ENCODE measurements around the gene CUL5. TPM values are rescaled to one million over a fixed set of nuclear protein-coding genes. Genes with fewer than 3 reads are reported as not detected.
"Not testable (repeated sequence)": the region's sequence is repeated elsewhere in the genome, so short reads cannot be mapped to it uniquely, and the experiment has no call there.

Gene CUL5
- polyA plus RNA-seq, 1 donor (not counting 4 experiments of a cell fraction or from before 2014, with no cell fraction given): 15.1 TPM

DNA sequence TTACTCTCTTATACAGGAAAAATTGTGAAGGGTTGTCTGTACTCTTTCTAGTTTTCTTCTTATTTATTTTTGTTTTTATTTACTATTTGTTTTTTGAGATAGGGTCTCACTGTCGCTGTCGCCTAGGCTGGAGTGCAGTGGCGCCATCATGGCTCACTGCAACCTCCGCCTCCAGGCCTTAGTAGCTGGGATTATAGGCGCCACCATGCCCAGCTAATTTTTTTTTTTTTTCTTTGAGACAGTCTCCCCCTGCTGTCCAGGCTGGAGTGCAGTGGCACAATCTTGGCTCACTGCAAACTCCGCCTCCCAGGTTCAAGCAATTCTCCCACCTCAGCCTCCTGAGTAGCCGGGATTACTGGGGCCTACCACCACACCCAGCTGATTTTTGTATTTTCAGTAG lies 18.4 kb downstream of the CUL5 start:
- Histone ChIP-seq H3K27me3 (ENCODE audit: control insufficient read depth, extremely low read depth, insufficient read depth, low read length) (no peaks in the 10 kb centered on the region), H4K20me1 (ENCODE audit: control insufficient read depth, extremely low read depth, insufficient read depth, low read length) (no peaks in the 10 kb centered on the region), H3K9me3 (ENCODE audit: control insufficient read depth, low read depth, low read length) (no peaks in the 10 kb centered on the region), H3K27ac (ENCODE audit: control insufficient read depth, insufficient read depth, low read length) (no peak overlapping the region), H2AFZ (ENCODE audit: control insufficient read depth, low read length) (no peak overlapping the region), H3K4me2 (ENCODE audit: control insufficient read depth, extremely low read depth, insufficient read depth, low read depth, low read length) (no peak overlapping the region), H3K9me1 (ENCODE audit: control insufficient read depth, extremely low read depth, insufficient read depth, low read length) (no peaks in the 10 kb centered on the region), H3K36me3 (ENCODE audit: control insufficient read depth in 2 of 2, extremely low read depth in 1 of 2, insufficient read depth in 2 of 2, low read length in 2 of 2) (no peaks in the 10 kb centered on the region), H3K4me1 (ENCODE audit: control insufficient read depth, extremely low read depth, insufficient read depth, low read length) (no peaks in the 10 kb centered on the region), H3K9ac (ENCODE audit: control insufficient read depth, extremely low read depth, insufficient read depth, low read length) (no peak overlapping the region), H3K4me3 (ENCODE audit: control insufficient read depth in 2 of 3, extremely low read depth in 1 of 3, insufficient read depth in 2 of 3, low read depth in 1 of 3, low read length in 3 of 3) (no peak overlapping the region), H3K79me2 (ENCODE audit: control insufficient read depth, insufficient read depth, low read length) (peaks cover 93% of the 10 kb centered on the region)
- TF ChIP-seq, protein P1, sequence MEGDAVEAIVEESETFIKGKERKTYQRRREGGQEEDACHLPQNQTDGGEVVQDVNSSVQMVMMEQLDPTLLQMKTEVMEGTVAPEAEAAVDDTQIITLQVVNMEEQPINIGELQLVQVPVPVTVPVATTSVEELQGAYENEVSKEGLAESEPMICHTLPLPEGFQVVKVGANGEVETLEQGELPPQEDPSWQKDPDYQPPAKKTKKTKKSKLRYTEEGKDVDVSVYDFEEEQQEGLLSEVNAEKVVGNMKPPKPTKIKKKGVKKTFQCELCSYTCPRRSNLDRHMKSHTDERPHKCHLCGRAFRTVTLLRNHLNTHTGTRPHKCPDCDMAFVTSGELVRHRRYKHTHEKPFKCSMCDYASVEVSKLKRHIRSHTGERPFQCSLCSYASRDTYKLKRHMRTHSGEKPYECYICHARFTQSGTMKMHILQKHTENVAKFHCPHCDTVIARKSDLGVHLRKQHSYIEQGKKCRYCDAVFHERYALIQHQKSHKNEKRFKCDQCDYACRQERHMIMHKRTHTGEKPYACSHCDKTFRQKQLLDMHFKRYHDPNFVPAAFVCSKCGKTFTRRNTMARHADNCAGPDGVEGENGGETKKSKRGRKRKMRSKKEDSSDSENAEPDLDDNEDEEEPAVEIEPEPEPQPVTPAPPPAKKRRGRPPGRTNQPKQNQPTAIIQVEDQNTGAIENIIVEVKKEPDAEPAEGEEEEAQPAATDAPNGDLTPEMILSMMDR (optimal IDR thresholded peaks at IDR 0.05 in 1 of 3, IDR thresholded peaks at IDR 0.05 in 1 of 3, conservative IDR thresholded peaks at IDR 0.05 in 1 of 3; ENCODE audit: extremely low read depth in 1 of 3, insufficient read depth in 2 of 3, low read length in 3 of 3): no peak
- TF ChIP-seq EZH2 (IDR thresholded peaks at IDR 0.05; ENCODE audit: low read length): no peak
- dilution Hi-C loops (cut with MboI; ENCODE audit: extremely low pct_ligation_motif_present, low sequenced_read_pairs): no loop called here
- no peak for FAIRE-seq
- no peak for DNase-seq (ENCODE audit: low read depth, low spot score)

DNA sequence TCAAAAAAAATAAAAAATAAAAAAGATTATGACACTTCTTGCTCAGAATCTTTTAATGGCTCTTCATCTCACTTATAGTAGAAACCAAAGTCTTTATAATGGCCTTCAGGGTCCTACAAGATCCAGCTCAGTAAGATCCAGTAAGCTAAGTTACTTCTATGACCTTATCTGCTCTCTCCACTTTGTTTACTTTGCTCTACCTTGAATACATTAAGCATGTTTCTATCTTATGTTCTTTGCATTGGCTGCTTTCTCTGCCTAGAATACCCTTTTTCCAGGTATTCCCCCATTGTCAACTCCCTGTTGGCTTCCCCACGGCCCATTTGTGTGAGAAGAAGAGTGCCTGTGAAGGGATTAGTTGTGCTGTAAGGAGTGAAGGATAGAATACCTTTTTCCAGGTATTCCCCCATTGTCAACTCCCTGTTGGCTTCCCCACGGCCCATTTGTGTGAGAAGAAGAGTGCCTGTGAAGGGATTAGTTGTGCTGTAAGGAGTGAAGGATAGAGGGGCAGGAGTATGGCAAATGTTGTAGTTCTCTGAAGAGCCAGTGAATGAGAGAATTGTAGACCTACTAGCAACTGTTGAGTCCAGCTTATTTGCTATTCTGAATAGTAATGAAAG lies 20.2 kb downstream of the CUL5 start:
- H3K9me3 ChIP-seq (ENCODE audit: control insufficient read depth, low read depth, low read length); H3K4me1 ChIP-seq (ENCODE audit: control insufficient read depth, extremely low read depth, insufficient read depth, low read length); H3K27me3 ChIP-seq (ENCODE audit: control insufficient read depth, extremely low read depth, insufficient read depth, low read length); FAIRE-seq; H3K9me1 ChIP-seq (ENCODE audit: control insufficient read depth, extremely low read depth, insufficient read depth, low read length); H3K27ac ChIP-seq (ENCODE audit: control insufficient read depth, insufficient read depth, low read length); dilution Hi-C loops (cut with MboI; ENCODE audit: extremely low pct_ligation_motif_present, low sequenced_read_pairs); H4K20me1 ChIP-seq (ENCODE audit: control insufficient read depth, extremely low read depth, insufficient read depth, low read length); H2AFZ ChIP-seq (ENCODE audit: control insufficient read depth, low read length); H3K4me3 ChIP-seq (ENCODE audit: control insufficient read depth in 2 of 3, extremely low read depth in 1 of 3, insufficient read depth in 2 of 3, low read depth in 1 of 3, low read length in 3 of 3); H3K36me3 ChIP-seq (ENCODE audit: control insufficient read depth in 2 of 2, extremely low read depth in 1 of 2, insufficient read depth in 2 of 2, low read length in 2 of 2); H3K9ac ChIP-seq (ENCODE audit: control insufficient read depth, extremely low read depth, insufficient read depth, low read length); DNase-seq (ENCODE audit: low read depth, low spot score); H3K4me2 ChIP-seq (ENCODE audit: control insufficient read depth, extremely low read depth, insufficient read depth, low read depth, low read length): not testable (repeated sequence)
- H3K79me2 ChIP-seq (ENCODE audit: control insufficient read depth, insufficient read depth, low read length): peaks cover 88% of the 10 kb centered on the region

DNA sequence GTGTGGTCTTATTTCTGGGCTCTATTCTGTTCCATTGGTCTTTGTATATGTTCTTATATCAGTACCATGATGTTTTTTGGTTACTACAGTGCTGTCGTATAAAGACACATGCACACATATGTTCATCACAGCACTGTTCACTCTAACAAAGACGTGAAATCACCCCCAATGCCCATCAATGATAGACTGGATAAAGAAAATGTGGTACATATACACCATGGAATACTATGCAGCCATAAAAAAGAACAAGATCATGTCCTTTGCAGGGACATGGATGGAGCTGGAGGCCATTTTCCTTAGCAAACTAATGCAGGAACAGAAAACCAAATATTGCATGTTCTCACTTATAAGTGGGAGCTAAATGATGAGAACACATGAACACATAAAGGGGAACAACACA lies 22.9 kb downstream of the CUL5 start:
- H4K20me1 ChIP-seq (ENCODE audit: control insufficient read depth, extremely low read depth, insufficient read depth, low read length); H2AFZ ChIP-seq (ENCODE audit: control insufficient read depth, low read length); H3K4me3 ChIP-seq (ENCODE audit: control insufficient read depth in 2 of 3, extremely low read depth in 1 of 3, insufficient read depth in 2 of 3, low read depth in 1 of 3, low read length in 3 of 3); H3K4me2 ChIP-seq (ENCODE audit: control insufficient read depth, extremely low read depth, insufficient read depth, low read depth, low read length); FAIRE-seq; H3K27ac ChIP-seq (ENCODE audit: control insufficient read depth, insufficient read depth, low read length); H3K9me1 ChIP-seq (ENCODE audit: control insufficient read depth, extremely low read depth, insufficient read depth, low read length); H3K9ac ChIP-seq (ENCODE audit: control insufficient read depth, extremely low read depth, insufficient read depth, low read length); H3K9me3 ChIP-seq (ENCODE audit: control insufficient read depth, low read depth, low read length); H3K4me1 ChIP-seq (ENCODE audit: control insufficient read depth, extremely low read depth, insufficient read depth, low read length); H3K27me3 ChIP-seq (ENCODE audit: control insufficient read depth, extremely low read depth, insufficient read depth, low read length); DNase-seq (ENCODE audit: low read depth, low spot score); dilution Hi-C loops (cut with MboI; ENCODE audit: extremely low pct_ligation_motif_present, low sequenced_read_pairs): not testable (repeated sequence)
- peaks cover 66% of the 10 kb centered on the region for H3K79me2 ChIP-seq (ENCODE audit: control insufficient read depth, insufficient read depth, low read length)
- peaks cover 3 to 11% of the 10 kb centered on the region in 2 experiments for H3K36me3 ChIP-seq (ENCODE audit: control insufficient read depth in 2 of 2, extremely low read depth in 1 of 2, insufficient read depth in 2 of 2, low read length in 2 of 2)
